Neutrophil (primary cell): ENCODE data around the gene BCCIP.

Source experiments
- H3K27ac ChIP-seq: fragments of 200-600 bp; sonication (generic); 2 replicates; pipeline ENCODE4 v1.5.1; 2016; ENCODE audit warnings: mild to moderate bottlenecking, moderate library complexity
- H3K27me3 ChIP-seq: fragments of 200-600 bp; sonication (generic); 2 replicates; pipeline ENCODE4 v1.6.0; 2016; ENCODE audit warnings: mild to moderate bottlenecking
- H3K36me3 ChIP-seq: fragments of 200-600 bp; sonication (generic); 2 replicates; pipeline ENCODE4 v1.5.1; 2017
- H3K4me1 ChIP-seq, 2 experiments: fragments of 200-600 bp in 1 of 2; sonication (generic) in 1 of 2; 1 replicate in 1 of 2; 2 replicates in 1 of 2; pipeline versions ENCODE4 v1.5.1 to v1.6.1; 2013 to 2016; ENCODE audit warnings: low read depth in 1 of 2, low read length in 1 of 2, mild to moderate bottlenecking in 1 of 2, moderate library complexity in 1 of 2; ENCODE audit not compliant: control insufficient read depth in 1 of 2, insufficient read depth in 1 of 2
- H3K4me3 ChIP-seq, 2 experiments: fragments of 200-600 bp in 1 of 2; sonication (generic) in 1 of 2; 1 replicate in 1 of 2; 2 replicates in 1 of 2; pipeline ENCODE4 v1.5.1; 2013 to 2016; ENCODE audit warnings: low read depth in 1 of 2, low read length in 1 of 2, mild to moderate bottlenecking in 1 of 2, moderate library complexity in 1 of 2
- H3K9me3 ChIP-seq: fragments of 200-600 bp; sonication (generic); 2 replicates; pipeline ENCODE4 v1.5.1; 2016
- CTCF ChIP-seq: fragments of 200-600 bp; sonication (generic); IDR thresholded peaks from 2 replicates; pipeline ENCODE4 v1.5.1; 2016; ENCODE audit warnings: antibody characterized with exemption

BCCIP gene

DNA sequence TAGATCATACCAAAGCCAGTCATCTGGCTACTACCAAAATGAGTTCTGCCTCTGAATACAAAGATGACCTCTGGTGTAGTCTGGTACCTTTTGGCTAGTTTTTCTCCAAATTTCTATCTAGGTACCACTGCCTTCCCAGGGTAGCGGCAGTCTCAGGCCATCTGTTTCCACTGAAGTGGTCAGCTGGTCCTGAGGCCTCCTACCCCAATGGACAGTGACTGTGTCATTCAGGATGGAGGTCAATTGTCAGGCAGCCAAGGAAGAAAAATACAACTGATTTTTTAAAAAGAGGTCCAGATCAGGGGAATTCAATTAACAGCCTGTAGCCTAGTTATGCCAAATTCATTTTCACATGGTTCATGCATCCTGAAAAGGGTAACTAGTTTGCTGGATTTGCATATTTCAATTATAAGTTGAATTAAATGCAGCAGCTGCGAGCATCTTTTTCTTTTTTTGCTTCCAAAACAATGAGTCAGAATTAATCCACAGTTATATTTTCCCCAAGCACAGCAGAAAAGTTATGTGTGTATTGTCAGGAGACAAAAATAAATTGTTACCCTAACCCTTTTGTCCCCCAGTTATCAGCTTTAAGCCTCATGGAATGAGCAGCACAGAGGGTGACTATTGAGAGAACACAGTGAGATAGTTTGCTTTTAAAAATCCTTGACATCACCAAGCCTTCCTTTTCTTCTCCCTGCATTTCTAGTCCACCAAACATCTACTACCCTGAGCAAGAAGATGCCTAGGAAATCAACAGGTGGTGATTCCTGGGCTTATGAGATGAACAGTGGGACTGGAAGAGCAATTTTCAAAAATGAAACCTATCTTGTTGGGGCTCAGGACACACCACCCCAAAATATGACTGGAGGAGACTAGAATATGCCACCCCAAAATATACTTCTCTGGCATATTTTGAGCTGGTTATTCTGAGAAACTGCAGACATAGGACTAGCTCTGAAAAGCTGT is 27.7 kb downstream of the BCCIP start:
- TF ChIP-seq CTCF = no peak
- Histone ChIP-seq H3K4me3 (no peak overlapping the region), H3K27me3 (no peaks in the 10 kb centered on the region), H3K36me3 (peaks cover 23% of the 10 kb centered on the region), H3K4me1 (no peaks in the 10 kb centered on the region), H3K27ac (no peak overlapping the region), H3K9me3 (no peaks in the 10 kb centered on the region)

DNA sequence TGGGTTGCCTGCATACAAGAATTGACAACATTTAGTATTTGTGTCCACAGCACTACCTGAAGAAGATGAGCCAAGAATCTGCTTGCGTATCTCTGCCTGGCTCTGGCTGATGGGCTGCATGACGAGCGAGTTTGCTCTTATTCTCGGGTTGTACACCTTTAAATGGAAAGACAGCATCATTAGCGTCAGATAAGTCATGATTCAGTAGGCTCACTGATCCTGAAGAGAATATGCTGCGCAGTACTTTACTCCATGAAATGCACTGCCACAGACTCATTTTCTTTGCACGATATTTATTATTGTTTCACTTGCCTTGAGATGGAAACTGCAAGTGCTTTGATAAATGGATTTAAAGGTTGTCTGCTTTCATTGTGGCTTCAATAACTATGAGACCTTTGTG is 29.1 kb downstream of the BCCIP start:
- Histone ChIP-seq H3K36me3 (peaks cover 23% of the 10 kb centered on the region), H3K27me3 (no peaks in the 10 kb centered on the region), H3K27ac (no peak overlapping the region), H3K9me3 (no peaks in the 10 kb centered on the region), H3K4me1 (no peaks in the 10 kb centered on the region), H3K4me3 (no peak overlapping the region)
- TF ChIP-seq CTCF = no peak

DNA sequence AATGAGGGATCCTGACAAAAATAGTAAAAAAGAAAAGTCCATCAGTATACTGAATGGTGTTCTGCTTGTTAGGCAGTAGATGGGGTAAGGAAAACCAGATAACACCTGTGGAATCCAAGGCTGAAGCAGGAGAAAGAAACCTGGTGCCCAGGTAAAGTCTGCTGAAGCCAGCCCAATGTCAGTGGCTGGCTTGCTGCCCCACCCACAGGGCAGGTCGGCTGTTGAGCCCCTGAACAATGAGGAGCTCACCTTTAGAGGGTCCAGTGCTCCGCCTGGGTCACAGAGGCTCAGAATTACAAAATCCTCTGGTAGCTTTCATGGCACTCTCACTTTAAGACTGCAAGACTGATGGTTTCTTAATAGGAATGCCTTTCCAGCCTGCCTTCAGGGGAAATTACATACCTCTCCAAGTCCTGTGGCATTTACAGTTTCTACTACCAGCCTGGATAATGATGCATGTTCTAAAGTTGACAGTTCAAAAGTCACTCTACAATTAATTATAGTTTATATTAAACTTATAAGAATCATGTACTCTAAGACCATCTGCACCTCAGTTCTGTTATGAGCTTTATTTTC is 33.9 kb downstream of the BCCIP start:
- Histone ChIP-seq H3K36me3 (peaks cover 8% of the 10 kb centered on the region), H3K4me1 (no peaks in the 10 kb centered on the region), H3K4me3 (no peak overlapping the region), H3K27ac (no peak overlapping the region), H3K27me3 (no peaks in the 10 kb centered on the region), H3K9me3 (no peaks in the 10 kb centered on the region)
- no peak for TF ChIP-seq CTCF

- no peaks in the 10 kb centered on the region for H3K36me3 ChIP-seq
Measured at GRCh38 chr10:125859128-125859817, 35.9 kb downstream of the BCCIP start.

More at GRCh38 chr10:125859128-125859817, 35.9 kb downstream of the BCCIP start:
- H3K9me3 ChIP-seq = no peaks in the 10 kb centered on the region
- no peak overlapping the region for H3K4me3 ChIP-seq
- H3K27me3 ChIP-seq = no peaks in the 10 kb centered on the region
- H3K4me1 ChIP-seq = no peaks in the 10 kb centered on the region
- TF ChIP-seq CTCF = no peak
- H3K27ac ChIP-seq = no peak overlapping the region
